GM23248 (cell line): ENCODE results near the gene CAPNS1. TPM values are rescaled to one million over a fixed set of nuclear protein-coding genes. Genes with fewer than 3 reads are reported as not detected.
A peak's percentile ranks its signal among the peaks of the same experiment; 100 is the strongest.
"Not testable (repeated sequence)": the region's sequence is repeated elsewhere in the genome, so short reads cannot be mapped to it uniquely, and the experiment has no call there.

Experiments
- DNase-seq: peaks from one replicate; pipeline ENCODE4 v3.0.0-alpha.2; 2015
- H2AFZ ChIP-seq: fragments of 200-600 bp; sonication (generic); 2 replicates; pipeline ENCODE4 v1.6.1; 2016; ENCODE audit warnings: antibody characterized with exemption
- H3F3A ChIP-seq: fragments of 200-600 bp; sonication (generic); 2 replicates; pipeline ENCODE4 v1.6.1; 2016; ENCODE audit warnings: mild to moderate bottlenecking, antibody characterized with exemption, mixed run types; ENCODE audit not compliant: insufficient read depth
- H3K27ac ChIP-seq: fragments of 200-600 bp; sonication (generic); 2 replicates; pipeline ENCODE4 v1.5.1; 2016; ENCODE audit warnings: mild to moderate bottlenecking
- H3K27me3 ChIP-seq: fragments of 200-600 bp; sonication (generic); replicated peaks from 2 replicates; pipeline ENCODE4 v1.6.1; 2016; ENCODE audit warnings: mild to moderate bottlenecking; ENCODE audit not compliant: insufficient read depth
- H3K36me3 ChIP-seq: fragments of 200-600 bp; sonication (generic); 2 replicates; pipeline ENCODE4 v1.6.1; 2016; ENCODE audit warnings: low read depth, mild to moderate bottlenecking
- H3K4me1 ChIP-seq: fragments of 200-600 bp; sonication (generic); 2 replicates; pipeline ENCODE4 v1.6.1; 2016; ENCODE audit warnings: mild to moderate bottlenecking; ENCODE audit not compliant: insufficient read depth
- H3K4me2 ChIP-seq: fragments of 200-600 bp; sonication (generic); one replicate; pipeline ENCODE4 v1.6.1; 2016; ENCODE audit warnings: mild to moderate bottlenecking; ENCODE audit not compliant: unreplicated experiment
- H3K4me3 ChIP-seq: fragments of 200-600 bp; sonication (generic); 2 replicates; pipeline ENCODE4 v1.5.1; 2016; ENCODE audit warnings: mild to moderate bottlenecking
- H3K79me2 ChIP-seq: fragments of 200-600 bp; sonication (generic); 2 replicates; pipeline ENCODE4 v1.6.1; 2016; ENCODE audit warnings: mild to moderate bottlenecking; ENCODE audit not compliant: insufficient read depth
- H3K9ac ChIP-seq: fragments of 200-600 bp; sonication (generic); 2 replicates; pipeline ENCODE4 v1.6.1; 2016; ENCODE audit warnings: mild to moderate bottlenecking
- H3K9me2 ChIP-seq: fragments of 200-600 bp; sonication (generic); 2 replicates; pipeline ENCODE4 v1.6.1; 2016; ENCODE audit warnings: mixed run types, mild to moderate bottlenecking, moderate library complexity; ENCODE audit not compliant: insufficient read depth
- H3K9me3 ChIP-seq: fragments of 200-600 bp; sonication (generic); one replicate; pipeline ENCODE4 v1.6.1; 2017; ENCODE audit warnings: low read depth
- H4K20me1 ChIP-seq: fragments of 200-600 bp; sonication (generic); 2 replicates; pipeline ENCODE4 v1.6.0; 2016; ENCODE audit not compliant: insufficient read depth
- EZH2 ChIP-seq: fragments of 200-600 bp; sonication (generic); IDR thresholded peaks from 2 replicates; pipeline ENCODE4 v1.6.1; 2018; ENCODE audit warnings: antibody characterized with exemption, mild to moderate bottlenecking; ENCODE audit not compliant: insufficient read depth, poor library complexity, severe bottlenecking
- EZH2phosphoT487 ChIP-seq: fragments of 200-600 bp; sonication (generic); IDR thresholded peaks from 2 replicates; pipeline ENCODE4 v1.6.1; 2018; ENCODE audit warnings: antibody characterized with exemption, moderate library complexity, mild to moderate bottlenecking, low read depth; ENCODE audit not compliant: insufficient read depth
- WGBS, 2 experiments: methylation state at CpG; one replicate each; pipeline ENCODE4 v1.1.6; 2015 to 2017; ENCODE audit warnings: low lambda C conversion rate in 2 of 2, low coverage in 1 of 2; ENCODE audit errors: missing lambda C conversion rate in 2 of 2; 5-methylcytosine and 5-hydroxymethylcytosine counted together
- in situ Hi-C: fragments of 300-500 bp; cut with MboI; formaldehyde crosslinking; loops from 2 replicates; pipeline ENCODE4 v1.15.0; 2020
- polyA plus RNA-seq: library from polyadenylated mRNA; unstranded; fragments of >200 nt; fragmentation: Nextera tagmentation; extraction: Ambion mirVana; gene quantifications from 2 replicates; pipeline ENCODE4 v1.2.1, GENCODE V29; 2016
- total RNA-seq: library from RNA; depleted of rRNA; stranded (reverse); fragments of >200 nt; shearing (Covaris generic); gene quantifications from 2 replicates; pipeline ENCODE4 v1.2.3, GENCODE V29; 2014

Gene CAPNS1
- total and polyA plus RNA-seq, 2 experiments from 2014 or later, result 353 to 540 TPM

GRCh38 chr19:36121486-36122124 lies 18.3 kb upstream of the CAPNS1 start:
- in situ Hi-C loops, result no loop called here
- WGBS, 2 experiments, result 90 to 93% methylated on average over 17 to 49 of the region's 49 CpGs
- H3K4me1 ChIP-seq, result peaks cover 1% of the 10 kb centered on the region; the same call in 1 of the 2 replicates
- H3K27ac ChIP-seq, result no peak overlapping the region
- H3K79me2 ChIP-seq, result peaks cover 30% of the 10 kb centered on the region
- H3K36me3 ChIP-seq, result peaks cover 18% of the 10 kb centered on the region; the same call in 1 of the 2 replicates
- H4K20me1 ChIP-seq, result no peaks in the 10 kb centered on the region
- no peak for DNase-seq
- H3K4me2 ChIP-seq, result no peak overlapping the region
- H3K4me3 ChIP-seq, result no peak overlapping the region
- peaks cover 5% of the 10 kb centered on the region; the same call in 1 of the 2 replicates for H3F3A ChIP-seq
- no peaks in the 10 kb centered on the region for H3K27me3 ChIP-seq
- no peak overlapping the region for H3K9ac ChIP-seq
- TF ChIP-seq EZH2, result no peak
- TF ChIP-seq EZH2phosphoT487, result no peak
- no peak overlapping the region for H2AFZ ChIP-seq
- H3K9me3 ChIP-seq, result no peaks in the 10 kb centered on the region
- no peaks in the 10 kb centered on the region for H3K9me2 ChIP-seq

GRCh38 chr19:36125557-36125956 lies 14.3 kb upstream of the CAPNS1 start:
- DNase-seq, result no peak
- in situ Hi-C loops, result no loop called here
- no peak overlapping the region for H3K4me2 ChIP-seq
- no peaks in the 10 kb centered on the region for H4K20me1 ChIP-seq
- no peak overlapping the region for H3K4me3 ChIP-seq
- 76 to 80% methylated on average over 9 of the region's 9 CpGs for WGBS, 2 experiments
- H3K27me3 ChIP-seq, result no peaks in the 10 kb centered on the region
- peaks cover 37% of the 10 kb centered on the region for H3F3A ChIP-seq
- H3K9me3 ChIP-seq, result no peaks in the 10 kb centered on the region
- H3K27ac ChIP-seq, result no peak overlapping the region
- TF ChIP-seq EZH2 (no peak), EZH2phosphoT487 (no peak)
- H3K79me2 ChIP-seq, result no peaks in the 10 kb centered on the region
- no peaks in the 10 kb centered on the region for H3K9me2 ChIP-seq
- H3K36me3 ChIP-seq, result peaks cover 10% of the 10 kb centered on the region; the same call in 1 of the 2 replicates
- peaks cover 9% of the 10 kb centered on the region; the same call in 1 of the 2 replicates for H3K4me1 ChIP-seq
- no peak overlapping the region for H2AFZ ChIP-seq
- H3K9ac ChIP-seq, result no peak overlapping the region

GRCh38 chr19:36128392-36128736 lies 11.5 kb upstream of the CAPNS1 start:
- H4K20me1 ChIP-seq, result no peaks in the 10 kb centered on the region
- H3K36me3 ChIP-seq, result peaks cover 10% of the 10 kb centered on the region; the same call in 1 of the 2 replicates
- TF ChIP-seq EZH2 (no peak), EZH2phosphoT487 (no peak)
- H3K27ac ChIP-seq, result peak overlapping the region; percentile 71
- in situ Hi-C loops, result no loop called here
- no peaks in the 10 kb centered on the region for H3K9me2 ChIP-seq
- peak overlapping the region; percentile 76 for H3K4me3 ChIP-seq
- H3K9ac ChIP-seq, result peak overlapping the region; percentile 79
- H3K9me3 ChIP-seq, result no peaks in the 10 kb centered on the region
- H3K4me1 ChIP-seq, result peaks cover 12% of the 10 kb centered on the region; the same call in 1 of the 2 replicates
- DNase-seq, result no peak
- no peaks in the 10 kb centered on the region for H3K27me3 ChIP-seq
- WGBS, 2 experiments, result 17% methylated on average over 10 of the region's 10 CpGs
- H3K79me2 ChIP-seq, result no peaks in the 10 kb centered on the region
- peak overlapping the region; percentile 90 for H3K4me2 ChIP-seq
- H3F3A ChIP-seq, result peaks cover 37% of the 10 kb centered on the region
- peak overlapping the region; percentile 88 for H2AFZ ChIP-seq

- H3K9ac ChIP-seq, H3K27me3 ChIP-seq, in situ Hi-C loops, H3K36me3 ChIP-seq, H2AFZ ChIP-seq, H3K9me3 ChIP-seq, H3K27ac ChIP-seq, H3K4me3 ChIP-seq, H3K4me2 ChIP-seq, H3K79me2 ChIP-seq, H4K20me1 ChIP-seq, H3K9me2 ChIP-seq, DNase-seq: not testable (repeated sequence)
- H3K4me1 ChIP-seq, result peaks cover 16% of the 10 kb centered on the region
- peaks cover 32% of the 10 kb centered on the region for H3F3A ChIP-seq
- WGBS, 2 experiments, result 86 to 89% methylated on average over 6 of the region's 6 CpGs
Observed at GRCh38 chr19:36131221-36131620, 8.6 kb upstream of the CAPNS1 start.

- H3K36me3 ChIP-seq, H3K9ac ChIP-seq, H3F3A ChIP-seq, H3K4me2 ChIP-seq, H4K20me1 ChIP-seq, DNase-seq, in situ Hi-C loops, H2AFZ ChIP-seq, H3K9me3 ChIP-seq, H3K27me3 ChIP-seq, H3K79me2 ChIP-seq, H3K4me3 ChIP-seq, H3K27ac ChIP-seq, H3K9me2 ChIP-seq: not testable (repeated sequence)
- H3K4me1 ChIP-seq, result peaks cover 17% of the 10 kb centered on the region
- WGBS, 2 experiments, result 80 to 82% methylated on average over 4 of the region's 4 CpGs
Observed at GRCh38 chr19:36134867-36135266, 5.0 kb upstream of the CAPNS1 start.
